Vagina (tissue), 2 donors: ENCODE measurements around the gene NFIA. TPM values are rescaled to one million over a fixed set of nuclear protein-coding genes. Genes with fewer than 3 reads are reported as not detected.
"Not testable (repeated sequence)": the region's sequence is repeated elsewhere in the genome, so short reads cannot be mapped to it uniquely, and the experiment has no call there.

Experiments
- DNase-seq, 2 donors: peaks; one replicate each; pipeline ENCODE4 v3.0.0-alpha.2; 2017; ENCODE audit errors: extremely low spot score in 2 of 2
- H3K27ac ChIP-seq: fragments of 200-600 bp; sonication (generic); one replicate; pipeline ENCODE4 v1.5.1; 2019
- H3K27me3 ChIP-seq: fragments of 200-600 bp; sonication (generic); one replicate; pipeline ENCODE4 v1.5.1; 2019
- H3K36me3 ChIP-seq, 2 donors: fragments of 200-600 bp; sonication (generic); one replicate each; pipeline ENCODE4 v1.5.1; 2017 to 2019
- H3K4me1 ChIP-seq: fragments of 200-600 bp; sonication (generic); one replicate; pipeline ENCODE4 v1.5.1; 2019
- H3K4me3 ChIP-seq, 2 donors: fragments of 200-600 bp; sonication (generic); 1 replicate in 1 of 2; 2 replicates in 1 of 2; pipeline ENCODE4 v1.5.1; 2016 to 2019
- H3K9me3 ChIP-seq: fragments of 200-600 bp; sonication (generic); one replicate; pipeline ENCODE4 v1.5.1; 2019
- CTCF ChIP-seq, 3 experiments: fragments of 450-650 bp in 2 of 3; fragments of 200-600 bp in 1 of 3; sonication (generic) in 1 of 3; IDR thresholded peaks; one replicate each; pipeline ENCODE4 v1.5.1; 2017 to 2019; ENCODE audit warnings: antibody characterized with exemption in 3 of 3, mild to moderate bottlenecking in 2 of 3, moderate library complexity in 2 of 3
- POLR2A ChIP-seq, 2 donors: fragments of 450-650 bp; IDR thresholded peaks; one replicate each; pipeline ENCODE4 v1.6.1; 2017; ENCODE audit warnings: antibody characterized with exemption in 2 of 2, mild to moderate bottlenecking in 2 of 2, moderate library complexity in 2 of 2
- POLR2AphosphoS5 ChIP-seq, 2 donors: sonication (generic); formaldehyde crosslinking; IDR thresholded peaks; one replicate each; pipeline ENCODE4 v1.9.0; 2017; ENCODE audit warnings: antibody characterized with exemption in 2 of 2, mild to moderate bottlenecking in 2 of 2, low read depth in 1 of 2; ENCODE audit not compliant: insufficient read depth in 1 of 2
- intact Hi-C: fragments of 100-400 bp; cut with DNase I; formaldehyde crosslinking; loops from one replicate; pipeline ENCODE4 v1.15.1; 2023
- total RNA-seq: library from RNA; depleted of rRNA; stranded (reverse); fragments of >200 nt; gene quantifications from one replicate; pipeline ENCODE4 v1.2.3, GENCODE V29; 2016

Gene NFIA
- total RNA-seq, 1 donor from 2014 or later, result 59.2 TPM

- intact Hi-C loops, result loop anchor here (10.0 kb wide), 1 partner anchor 475 kb away; no protein-coding TSS in a partner anchor
- H3K9me3 ChIP-seq, result no peaks in the 10 kb centered on the region
- TF ChIP-seq POLR2A (IDR thresholded peaks at IDR 0.05), result no peak
- TF ChIP-seq POLR2AphosphoS5 (IDR thresholded peaks at IDR 0.05; ENCODE audit: insufficient read depth in 1 of 2, low read depth in 1 of 2), result no peak
- no peak for TF ChIP-seq CTCF (IDR thresholded peaks at IDR 0.05)
- peaks cover 0 to 16% of the 10 kb centered on the region in 2 donors for H3K36me3 ChIP-seq
- no peak for DNase-seq
- H3K27me3 ChIP-seq, result no peaks in the 10 kb centered on the region
- H3K27ac ChIP-seq, result no peak overlapping the region
- H3K4me3 ChIP-seq, result no peak overlapping the region
- H3K4me1 ChIP-seq, result no peaks in the 10 kb centered on the region
These were observed 377.0 kb downstream of the NFIA start for GRCh38 chr1:61459345-61459744.

GRCh38 chr1:61460191-61460590 is 377.8 kb downstream of the NFIA start:
- no peaks in the 10 kb centered on the region for H3K4me1 ChIP-seq
- no peaks in the 10 kb centered on the region for H3K9me3 ChIP-seq
- H3K36me3 ChIP-seq, result peaks cover 0 to 16% of the 10 kb centered on the region in 2 donors
- no peaks in the 10 kb centered on the region for H3K27me3 ChIP-seq
- DNase-seq, result no peak
- no peak for TF ChIP-seq CTCF (IDR thresholded peaks at IDR 0.05)
- TF ChIP-seq POLR2AphosphoS5 (IDR thresholded peaks at IDR 0.05; ENCODE audit: insufficient read depth in 1 of 2, low read depth in 1 of 2), result no peak
- TF ChIP-seq POLR2A (IDR thresholded peaks at IDR 0.05), result no peak
- no peak overlapping the region for H3K27ac ChIP-seq
- H3K4me3 ChIP-seq, result no peak overlapping the region
- intact Hi-C loops, result no loop called here

- intact Hi-C loops, result no loop called here
These were observed 379.3 kb downstream of the NFIA start for GRCh38 chr1:61461406-61462384.

GRCh38 chr1:61462628-61463027 is 380.3 kb downstream of the NFIA start:
- H3K4me1 ChIP-seq, result no peaks in the 10 kb centered on the region
- TF ChIP-seq POLR2A (IDR thresholded peaks at IDR 0.05), result no peak
- no peak for TF ChIP-seq POLR2AphosphoS5 (IDR thresholded peaks at IDR 0.05; ENCODE audit: insufficient read depth in 1 of 2, low read depth in 1 of 2)
- TF ChIP-seq CTCF (IDR thresholded peaks at IDR 0.05), result no peak
- H3K27ac ChIP-seq, result no peak overlapping the region
- no peaks in the 10 kb centered on the region for H3K9me3 ChIP-seq
- no peaks in the 10 kb centered on the region for H3K27me3 ChIP-seq
- no peak for DNase-seq
- no peak overlapping the region for H3K4me3 ChIP-seq
- H3K36me3 ChIP-seq, result peaks cover 0 to 7% of the 10 kb centered on the region in 2 donors
- intact Hi-C loops, result no loop called here

More at GRCh38 chr1:61461406-61462384, 379.3 kb downstream of the NFIA start:
- no peak for DNase-seq
- no peak for TF ChIP-seq POLR2AphosphoS5 (IDR thresholded peaks at IDR 0.05; ENCODE audit: insufficient read depth in 1 of 2, low read depth in 1 of 2)
- TF ChIP-seq CTCF (IDR thresholded peaks at IDR 0.05), result no peak
- no peak for TF ChIP-seq POLR2A (IDR thresholded peaks at IDR 0.05)
- Histone ChIP-seq H3K36me3 (peaks cover 0 to 7% of the 10 kb centered on the region in 2 donors), H3K27ac (no peak overlapping the region), H3K27me3 (no peaks in the 10 kb centered on the region), H3K9me3 (no peaks in the 10 kb centered on the region), H3K4me3 (no peak overlapping the region), H3K4me1 (no peaks in the 10 kb centered on the region)

GRCh38 chr1:61463220-61463619 is 380.9 kb downstream of the NFIA start:
- no peaks in the 10 kb centered on the region for H3K27me3 ChIP-seq
- peaks cover 0 to 7% of the 10 kb centered on the region in 2 donors for H3K36me3 ChIP-seq
- no peak overlapping the region for H3K27ac ChIP-seq
- H3K4me3 ChIP-seq, result no peak overlapping the region
- intact Hi-C loops, result no loop called here
- TF ChIP-seq POLR2A (IDR thresholded peaks at IDR 0.05), result no peak
- TF ChIP-seq CTCF (IDR thresholded peaks at IDR 0.05), result no peak
- TF ChIP-seq POLR2AphosphoS5 (IDR thresholded peaks at IDR 0.05; ENCODE audit: insufficient read depth in 1 of 2, low read depth in 1 of 2), result no peak
- no peak for DNase-seq
- H3K9me3 ChIP-seq, result no peaks in the 10 kb centered on the region
- H3K4me1 ChIP-seq, result no peaks in the 10 kb centered on the region

GRCh38 chr1:61467836-61468235 is 385.5 kb downstream of the NFIA start:
- intact Hi-C loops, H3K36me3 ChIP-seq, H3K4me1 ChIP-seq, DNase-seq, H3K9me3 ChIP-seq, H3K4me3 ChIP-seq, H3K27ac ChIP-seq, H3K27me3 ChIP-seq: not testable (repeated sequence)
